Trophoblast cell (in vitro differentiated cells and primary cell): ENCODE data around the gene CERS6.

Source experiments
- DNase-seq, 2 donors: peaks; one replicate each; pipeline ENCODE4 v3.0.0-alpha.2; 2016
- H2AFZ ChIP-seq: 2 replicates; pipeline ENCODE4 v1.6.1; 2013; ENCODE audit warnings: low read length, moderate library complexity, mild to moderate bottlenecking; ENCODE audit not compliant: insufficient read depth, poor library complexity
- H2AK5ac ChIP-seq: 2 replicates; pipeline ENCODE4 v1.6.1; 2013; ENCODE audit warnings: mild to moderate bottlenecking, low read length
- H2BK120ac ChIP-seq: 2 replicates; pipeline ENCODE4 v1.6.1; 2013; ENCODE audit warnings: low read length, mild to moderate bottlenecking, moderate library complexity; ENCODE audit not compliant: insufficient read depth, poor library complexity
- H2BK12ac ChIP-seq: 2 replicates; pipeline ENCODE4 v1.6.1; 2013; ENCODE audit warnings: mild to moderate bottlenecking, low read length, moderate library complexity
- H2BK5ac ChIP-seq: 2 replicates; pipeline ENCODE4 v1.6.1; 2013; ENCODE audit warnings: low read length, low read depth, moderate library complexity, mild to moderate bottlenecking; ENCODE audit not compliant: poor library complexity
- H3K14ac ChIP-seq: 2 replicates; pipeline ENCODE4 v1.6.1; 2013; ENCODE audit warnings: mild to moderate bottlenecking, low read length
- H3K18ac ChIP-seq: 2 replicates; pipeline ENCODE4 v1.6.1; 2013; ENCODE audit warnings: mild to moderate bottlenecking, low read length
- H3K23ac ChIP-seq: 2 replicates; pipeline ENCODE4 v1.6.1; 2013; ENCODE audit warnings: low read length
- H3K27ac ChIP-seq: 2 replicates; pipeline ENCODE4 v1.5.1; 2013; ENCODE audit warnings: low read depth, mild to moderate bottlenecking, inconsistent platforms, low read length, moderate library complexity
- H3K27me3 ChIP-seq: 2 replicates; pipeline ENCODE4 v1.6.1; 2013; ENCODE audit warnings: inconsistent platforms, mild to moderate bottlenecking, low read length, moderate library complexity; ENCODE audit not compliant: insufficient read depth
- H3K36me3 ChIP-seq, 2 experiments: 1 replicate in 1 of 2; 2 replicates in 1 of 2; pipeline ENCODE4 v1.6.1; 2013; ENCODE audit warnings: low read length in 2 of 2, mild to moderate bottlenecking in 2 of 2, moderate library complexity in 1 of 2; ENCODE audit not compliant: insufficient read depth in 2 of 2, control insufficient read depth in 1 of 2
- H3K4ac ChIP-seq: 2 replicates; pipeline ENCODE4 v1.6.1; 2013; ENCODE audit warnings: low read depth, mild to moderate bottlenecking, low read length, moderate library complexity
- H3K4me1 ChIP-seq, 2 experiments: 1 replicate in 1 of 2; 2 replicates in 1 of 2; pipeline ENCODE4 v1.6.1; 2013; ENCODE audit warnings: low read length in 2 of 2, mild to moderate bottlenecking in 2 of 2, moderate library complexity in 1 of 2; ENCODE audit not compliant: insufficient read depth in 2 of 2, control insufficient read depth in 1 of 2
- H3K4me2 ChIP-seq: 2 replicates; pipeline ENCODE4 v1.6.1; 2013; ENCODE audit warnings: inconsistent platforms, mild to moderate bottlenecking, low read length, moderate library complexity
- H3K4me3 ChIP-seq: 2 replicates; pipeline ENCODE4 v1.5.1; 2013; ENCODE audit warnings: mild to moderate bottlenecking, low read depth, low read length, inconsistent platforms
- H3K79me1 ChIP-seq: one replicate; pipeline ENCODE4 v1.6.1; 2013; ENCODE audit warnings: low read length
- H3K79me2 ChIP-seq: 2 replicates; pipeline ENCODE4 v1.6.1; 2013; ENCODE audit warnings: low read length, mild to moderate bottlenecking; ENCODE audit not compliant: control insufficient read depth, insufficient read depth, poor library complexity
- H3K9ac ChIP-seq: 2 replicates; pipeline ENCODE4 v1.6.1; 2013; ENCODE audit warnings: mild to moderate bottlenecking, low read length
- H3K9me3 ChIP-seq: 2 replicates; pipeline ENCODE4 v1.6.1; 2013; ENCODE audit warnings: low read depth, mild to moderate bottlenecking, control low read depth, inconsistent platforms, low read length; ENCODE audit not compliant: insufficient read depth
- H4K12ac ChIP-seq: 2 replicates; pipeline ENCODE4 v1.6.1; 2013; ENCODE audit warnings: low read depth, mild to moderate bottlenecking, low read length, moderate library complexity
- H4K8ac ChIP-seq: 2 replicates; pipeline ENCODE4 v1.6.1; 2013; ENCODE audit warnings: low read depth, mild to moderate bottlenecking, low read length, moderate library complexity
- H4K91ac ChIP-seq: one replicate; pipeline ENCODE4 v1.6.1; 2013; ENCODE audit warnings: low read depth, mild to moderate bottlenecking, low read length, moderate library complexity
- WGBS: extraction: QIAGEN DNeasy Blood & Tissue Kit; methylation state at CpG from one replicate; pipeline ENCODE4 v1.1.7; 2013; ENCODE audit warnings: missing lambda C conversion rate; ENCODE audit not compliant: insufficient read length, insufficient coverage; ENCODE audit errors: extremely low coverage; 5-methylcytosine and 5-hydroxymethylcytosine counted together

The CERS6 gene

DNA sequence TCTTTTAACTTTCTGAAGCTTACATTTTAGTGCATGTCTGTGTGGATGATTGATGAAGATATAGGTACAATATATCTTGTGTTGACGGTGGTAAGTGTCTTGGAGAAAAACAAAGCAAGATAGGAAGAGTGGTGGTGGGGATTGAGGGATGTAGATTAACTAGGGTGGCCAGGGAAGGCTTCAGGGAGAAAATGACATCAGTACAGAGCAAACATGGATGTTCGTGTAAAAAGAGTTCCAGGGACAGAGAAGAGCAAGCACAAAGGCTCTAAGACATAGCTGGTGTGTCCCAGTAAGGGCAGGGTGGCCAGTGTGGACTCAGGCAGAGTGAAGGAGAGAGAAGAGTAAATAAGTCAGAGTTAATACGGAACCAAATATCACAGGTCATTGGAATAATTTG is 2.7 kb upstream of the CERS6 start:
- Histone ChIP-seq H3K4me1 (peaks cover 2% of the 10 kb centered on the region in 2 experiments), H3K36me3 (no peaks in the 10 kb centered on the region), H3K9me3 (peaks cover 2% of the 10 kb centered on the region), H2BK12ac (no peak overlapping the region), H4K12ac (no peak overlapping the region), H3K9ac (no peak overlapping the region), H3K4me3 (no peak overlapping the region), H4K91ac (no peak overlapping the region), H3K4ac (no peak overlapping the region), H3K23ac (no peak overlapping the region), H3K79me1 (peaks cover 11% of the 10 kb centered on the region), H2BK5ac (no peak overlapping the region), H3K27me3 (no peaks in the 10 kb centered on the region), H3K4me2 (no peak overlapping the region), H4K8ac (no peak overlapping the region), H3K27ac (no peak overlapping the region), H3K14ac (no peak overlapping the region), H2AK5ac (no peak overlapping the region), H2BK120ac (no peak overlapping the region), H2AFZ (no peak overlapping the region), H3K18ac (no peak overlapping the region), H3K79me2 (peaks cover 9% of the 10 kb centered on the region)
- no CpG with 5 or more reads among the region's 3 CpGs for WGBS
- DNase-seq, result no peak

DNA sequence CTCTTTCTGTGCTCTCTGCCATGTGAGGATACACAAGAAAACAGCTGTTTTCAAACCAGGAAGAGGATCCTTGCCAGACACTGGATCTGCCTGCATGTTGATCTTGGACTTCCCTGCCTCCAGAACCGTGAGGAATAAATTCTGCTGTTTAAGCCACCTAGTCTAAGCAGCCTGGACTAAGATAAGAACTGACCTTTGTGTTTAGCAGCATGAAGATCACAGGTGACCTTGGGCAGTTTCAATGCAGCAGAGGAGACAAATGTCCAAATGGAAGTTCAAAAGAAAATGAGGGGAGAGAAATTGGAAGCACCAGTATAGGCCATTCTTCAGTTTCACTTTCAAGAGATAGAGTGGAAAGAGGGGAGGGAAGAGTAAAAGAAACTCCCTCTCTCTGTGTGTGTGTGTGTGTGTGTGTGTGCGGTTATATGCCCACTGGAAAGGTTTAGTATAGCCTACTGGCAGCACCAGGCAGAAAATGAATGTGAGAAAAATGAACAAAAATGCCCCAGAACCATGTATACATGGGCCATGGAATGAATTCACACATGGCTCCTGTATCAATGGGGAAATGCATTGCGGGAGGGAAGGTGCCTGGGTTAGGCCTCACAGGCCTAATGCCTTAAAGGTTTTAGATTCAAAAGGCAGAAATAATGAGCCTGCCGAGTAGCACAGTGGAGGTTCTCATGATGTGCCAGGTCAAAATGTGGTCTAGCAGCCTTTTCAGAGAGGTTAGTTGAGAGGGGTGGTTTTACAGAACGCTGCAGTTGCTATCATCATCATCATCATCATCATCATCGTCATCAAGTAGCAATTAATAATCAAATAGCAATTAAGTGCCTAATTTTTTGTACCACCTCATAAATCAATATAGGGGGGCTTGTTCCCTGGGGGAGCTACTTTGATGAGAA is 1.1 kb upstream of the CERS6 start:
- peaks cover 2% of the 10 kb centered on the region for H3K9me3 ChIP-seq
- peaks cover 11% of the 10 kb centered on the region for H3K79me1 ChIP-seq
- peak; percentile 16 to 20 for DNase-seq
- H2BK5ac ChIP-seq, result no peak overlapping the region
- no peak overlapping the region for H2BK12ac ChIP-seq
- peak overlapping the region; percentile 89 for H3K4me2 ChIP-seq
- H2AK5ac ChIP-seq, result no peak overlapping the region
- no peak overlapping the region for H3K23ac ChIP-seq
- no peak overlapping the region for H3K18ac ChIP-seq
- H3K4me3 ChIP-seq, result no peak overlapping the region
- no CpG with 5 or more reads among the region's 6 CpGs for WGBS
- H4K12ac ChIP-seq, result no peak overlapping the region
- H4K91ac ChIP-seq, result peak overlapping the region; percentile 91
- peaks cover 9% of the 10 kb centered on the region for H3K79me2 ChIP-seq
- H2AFZ ChIP-seq, result peak overlapping the region; percentile 96
- H3K36me3 ChIP-seq, result no peaks in the 10 kb centered on the region
- no peak overlapping the region for H2BK120ac ChIP-seq
- H3K4me1 ChIP-seq, result peaks cover 2% of the 10 kb centered on the region in 2 experiments
- H3K27me3 ChIP-seq, result no peaks in the 10 kb centered on the region
- H3K27ac ChIP-seq, result no peak overlapping the region
- H3K4ac ChIP-seq, result no peak overlapping the region
- H3K9ac ChIP-seq, result no peak overlapping the region
- no peak overlapping the region for H3K14ac ChIP-seq
- peak overlapping the region; percentile 94 for H4K8ac ChIP-seq

DNA sequence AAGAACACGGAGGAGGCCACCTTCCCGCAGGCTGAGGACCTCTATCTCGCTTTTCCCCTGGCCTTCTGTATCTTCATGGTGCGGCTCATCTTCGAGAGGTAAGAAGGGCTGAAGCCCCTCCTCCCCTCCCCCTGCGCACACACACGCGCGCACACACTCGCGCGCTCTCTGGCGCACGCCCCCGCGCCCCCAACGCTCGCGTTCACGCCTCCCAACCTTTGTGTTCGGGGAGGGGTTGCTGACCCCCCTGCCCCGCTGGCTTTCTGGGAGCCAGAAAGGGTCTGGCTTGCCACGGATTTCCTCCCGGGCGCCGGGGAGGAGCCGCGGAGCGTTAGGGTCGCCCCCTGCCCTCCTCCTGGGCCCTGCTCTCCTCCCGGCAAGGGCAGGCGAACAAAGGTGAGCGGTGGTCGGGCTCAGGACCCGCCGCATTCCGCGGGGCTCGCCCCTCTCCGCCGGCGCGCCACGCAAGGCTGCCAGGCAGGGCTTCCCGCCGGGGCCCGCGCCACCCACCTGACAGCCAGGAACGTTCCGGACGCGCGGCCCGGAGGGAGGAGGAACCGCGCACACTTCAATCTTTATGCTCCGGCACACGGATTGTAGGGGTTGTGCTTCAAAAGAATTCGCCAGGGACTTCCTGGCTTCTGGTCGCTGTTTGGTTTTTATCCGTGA is 583 bp downstream of the CERS6 start:
- Histone ChIP-seq H2BK5ac (peak overlapping the region; percentile 70), H3K9ac (peak overlapping the region; percentile 84), H3K9me3 (peaks cover 2% of the 10 kb centered on the region), H3K4me3 (peak overlapping the region; percentile 81), H4K91ac (peak overlapping the region; percentile 89), H2AFZ (peak overlapping the region; percentile 97), H3K27me3 (no peaks in the 10 kb centered on the region), H3K79me2 (peaks cover 9% of the 10 kb centered on the region), H3K4me2 (peak overlapping the region; percentile 89), H3K18ac (peak overlapping the region; percentile 97), H4K8ac (peak overlapping the region; percentile 56), H3K27ac (peak overlapping the region; percentile 79), H3K79me1 (peaks cover 11% of the 10 kb centered on the region), H2BK12ac (peak overlapping the region; percentile 56), H3K4me1 (peaks cover 2 to 5% of the 10 kb centered on the region in 2 experiments), H2BK120ac (peak overlapping the region; percentile 84), H2AK5ac (peak overlapping the region; percentile 76), H3K36me3 (no peaks in the 10 kb centered on the region), H3K14ac (peak overlapping the region; percentile 96), H4K12ac (peak overlapping the region; percentile 80), H3K4ac (peak overlapping the region; percentile 84), H3K23ac (no peak overlapping the region)
- DNase-seq, result peak; percentile 12 to 45
- WGBS, result no CpG with 5 or more reads among the region's 61 CpGs

DNA sequence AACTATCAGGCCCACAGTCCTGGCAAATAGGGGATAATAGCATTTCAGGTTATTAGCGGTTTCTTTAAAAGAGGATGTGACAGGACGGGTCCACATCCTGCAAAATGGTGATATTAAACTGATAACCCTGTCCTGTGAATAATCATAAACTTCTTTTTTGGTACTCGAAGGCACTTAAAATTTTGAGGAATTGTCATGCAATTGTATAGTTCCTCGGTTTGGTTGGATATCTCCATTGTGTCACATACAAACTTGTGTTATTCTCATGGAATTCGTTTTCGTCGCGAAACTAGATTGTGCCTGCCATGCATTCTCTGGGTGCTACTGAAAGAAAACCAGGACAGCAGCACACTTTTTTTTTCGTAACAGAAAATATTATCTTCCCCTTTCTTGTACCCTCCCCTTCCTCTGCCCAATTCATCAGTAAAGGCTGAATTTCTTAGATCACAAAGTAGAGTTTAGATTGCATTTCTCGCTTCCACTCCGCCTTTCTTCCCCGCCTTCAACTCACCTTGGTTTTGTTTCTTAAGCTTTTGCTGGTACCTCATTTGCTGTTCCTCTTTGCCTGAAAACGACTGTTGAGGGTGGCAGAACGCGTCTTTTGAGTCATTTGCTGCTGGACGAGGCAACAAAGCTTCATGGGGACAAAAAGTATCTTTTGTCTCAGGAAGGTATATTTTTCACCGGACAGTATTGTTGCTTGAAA is 1.3 kb downstream of the CERS6 start:
- DNase-seq, result peak in 1 of 2 donors; percentile 11
- Histone ChIP-seq H4K91ac (no peak overlapping the region), H3K27ac (no peak overlapping the region), H2BK120ac (no peak overlapping the region), H2AK5ac (no peak overlapping the region), H3K4ac (peak overlapping the region; percentile 84), H2BK12ac (no peak overlapping the region), H2AFZ (peak overlapping the region; percentile 97), H3K23ac (no peak overlapping the region), H3K4me1 (peaks cover 2 to 6% of the 10 kb centered on the region in 2 experiments), H3K36me3 (no peaks in the 10 kb centered on the region), H3K4me3 (peak overlapping the region; percentile 81), H3K4me2 (peak overlapping the region; percentile 89), H2BK5ac (no peak overlapping the region), H3K14ac (no peak overlapping the region), H3K79me2 (peaks cover 9% of the 10 kb centered on the region), H3K9me3 (peaks cover 2% of the 10 kb centered on the region), H4K8ac (peak overlapping the region; percentile 56), H4K12ac (peak overlapping the region; percentile 80), H3K9ac (peak overlapping the region; percentile 84), H3K27me3 (no peaks in the 10 kb centered on the region), H3K79me1 (peaks cover 11% of the 10 kb centered on the region), H3K18ac (no peak overlapping the region)
- no CpG with 5 or more reads among the region's 17 CpGs for WGBS
